Loucy (cell line): ENCODE measurements around the gene MBD5.

Experiments used
- EZH2phosphoT487 ChIP-seq: fragments of 200-600 bp; IDR thresholded peaks from 2 replicates; pipeline ENCODE4 v1.6.1; 2018; ENCODE audit warnings: antibody characterized with exemption, mild to moderate bottlenecking, moderate library complexity, borderline replicate concordance
- TF ChIP-seq, protein P1 (sequence below): fragments of 200-600 bp; sonication (generic); conservative IDR thresholded peaks from 2 replicates; pipeline ENCODE4 v1.5.1; 2014; ENCODE audit warnings: mild to moderate bottlenecking, antibody characterized with exemption, low read length

GRCh38 chr2:148531669-148532428, 511.0 kb downstream of the MBD5 start:
- TF ChIP-seq, protein P1, sequence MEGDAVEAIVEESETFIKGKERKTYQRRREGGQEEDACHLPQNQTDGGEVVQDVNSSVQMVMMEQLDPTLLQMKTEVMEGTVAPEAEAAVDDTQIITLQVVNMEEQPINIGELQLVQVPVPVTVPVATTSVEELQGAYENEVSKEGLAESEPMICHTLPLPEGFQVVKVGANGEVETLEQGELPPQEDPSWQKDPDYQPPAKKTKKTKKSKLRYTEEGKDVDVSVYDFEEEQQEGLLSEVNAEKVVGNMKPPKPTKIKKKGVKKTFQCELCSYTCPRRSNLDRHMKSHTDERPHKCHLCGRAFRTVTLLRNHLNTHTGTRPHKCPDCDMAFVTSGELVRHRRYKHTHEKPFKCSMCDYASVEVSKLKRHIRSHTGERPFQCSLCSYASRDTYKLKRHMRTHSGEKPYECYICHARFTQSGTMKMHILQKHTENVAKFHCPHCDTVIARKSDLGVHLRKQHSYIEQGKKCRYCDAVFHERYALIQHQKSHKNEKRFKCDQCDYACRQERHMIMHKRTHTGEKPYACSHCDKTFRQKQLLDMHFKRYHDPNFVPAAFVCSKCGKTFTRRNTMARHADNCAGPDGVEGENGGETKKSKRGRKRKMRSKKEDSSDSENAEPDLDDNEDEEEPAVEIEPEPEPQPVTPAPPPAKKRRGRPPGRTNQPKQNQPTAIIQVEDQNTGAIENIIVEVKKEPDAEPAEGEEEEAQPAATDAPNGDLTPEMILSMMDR = no peak
- TF ChIP-seq EZH2phosphoT487 = no peak
